GM21515 (cell line): ENCODE results near the gene OR52E5.

ENCODE experiments used
- ATAC-seq: cut with Tn5 transposase; IDR thresholded peaks from one replicate; pipeline ENCODE4 v1.9.1; 2021; ENCODE audit not compliant: unreplicated experiment

The OR52E5 gene

GRCh38 chr11:5892908-5893307 lies at the start of gene OR52E5:
TSS of gene OR52E5 (plus strand) at chr11:5893208. CDS start at chr11:5900777, 7,569 bp downstream.
- no peak for ATAC-seq

GRCh38 chr11:5846701-5847100 lies 46.3 kb upstream of the OR52E5 start:
- no peak for ATAC-seq

GRCh38 chr11:5847711-5848110 lies 45.3 kb upstream of the OR52E5 start:
- no peak for ATAC-seq

DNA sequence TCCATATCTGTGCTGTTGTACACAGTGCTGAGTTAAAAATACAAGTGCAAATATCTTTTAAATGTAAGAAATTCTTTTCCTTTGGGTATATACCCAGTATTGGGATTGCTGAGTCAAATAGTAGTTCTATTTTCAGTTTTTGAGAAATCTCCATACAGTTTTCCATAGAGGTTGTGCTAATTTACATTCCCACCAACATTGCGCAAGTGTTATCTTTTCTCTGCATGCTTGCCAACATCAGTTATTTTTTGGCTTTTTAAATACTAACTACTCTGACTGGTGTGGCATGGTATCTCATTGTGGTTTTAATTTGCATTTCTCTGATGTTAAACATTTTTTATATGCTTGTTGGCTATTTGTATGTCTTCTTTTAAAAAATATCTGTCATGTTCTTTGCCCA lies 42.0 kb upstream of the OR52E5 start:
- ATAC-seq = no peak

DNA sequence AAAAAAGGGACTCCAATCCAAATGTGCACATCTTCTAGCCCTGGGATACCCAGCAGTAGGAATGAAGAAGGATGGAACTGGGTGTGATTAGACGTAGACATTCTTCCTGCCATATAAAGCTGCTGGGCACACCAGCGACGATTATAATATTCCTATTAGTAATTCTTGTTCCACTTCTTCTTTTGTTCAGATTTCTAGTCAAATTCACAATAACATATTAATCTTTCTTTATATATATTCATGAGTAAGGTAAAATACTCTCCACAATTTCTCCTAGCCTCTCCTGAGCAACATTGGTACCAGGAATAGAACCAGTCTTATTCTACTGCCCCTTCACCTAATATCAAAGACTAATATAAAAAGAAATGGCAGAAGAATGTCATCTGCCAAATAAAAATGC lies 35.4 kb upstream of the OR52E5 start, which contains the start of gene OR52E8:
Gene OR52E8, minus strand, starts transcription at position 101 of the 400 bp plus-strand sequence. Its CDS starts 0 bp downstream, at position 101.
- no peak for ATAC-seq

DNA sequence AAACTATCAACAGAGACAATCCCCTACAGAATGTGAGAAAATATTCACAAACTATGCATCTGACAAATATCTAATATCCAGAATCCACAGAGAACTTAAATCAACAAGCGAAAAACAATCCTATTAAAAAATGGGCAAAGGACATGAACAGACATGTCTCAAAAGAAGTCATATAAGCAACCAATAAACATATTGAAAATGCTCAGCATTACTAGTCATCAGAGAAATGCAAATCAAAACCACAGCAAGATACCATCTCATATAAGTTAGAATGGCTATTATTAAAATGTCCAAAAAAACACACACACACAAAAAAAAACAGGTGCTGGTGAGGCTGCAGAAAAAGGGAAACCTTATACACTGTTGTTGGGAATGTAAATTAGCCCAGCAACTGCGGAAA lies 27.2 kb upstream of the OR52E5 start:
- ATAC-seq = no peak

DNA sequence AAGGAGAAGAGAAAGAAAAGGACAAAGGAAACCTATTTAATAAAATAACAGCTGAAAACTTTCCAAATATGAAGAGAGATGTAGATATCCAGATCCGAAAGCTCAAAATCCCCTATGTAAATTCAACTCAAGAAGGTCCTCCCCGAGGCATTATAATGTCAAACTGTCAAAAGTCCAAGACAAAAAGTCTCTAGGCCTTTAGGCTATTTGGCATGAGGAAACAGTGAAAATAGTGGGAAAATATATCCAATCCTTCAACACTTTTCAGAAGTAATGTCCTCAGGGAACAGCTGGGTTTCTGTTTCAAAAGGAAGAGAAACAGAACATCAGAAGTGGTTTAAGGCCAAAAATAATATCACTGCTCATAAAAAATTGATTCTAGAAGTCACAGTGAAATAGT lies 14.4 kb upstream of the OR52E5 start:
- no peak for ATAC-seq

GRCh38 chr11:5880329-5880728 lies 12.7 kb upstream of the OR52E5 start, which contains the start of gene OR52E4:
TSS of gene OR52E4 (plus strand) at chr11:5880629. CDS start at chr11:5884293, 3,664 bp downstream.
- no peak for ATAC-seq

DNA sequence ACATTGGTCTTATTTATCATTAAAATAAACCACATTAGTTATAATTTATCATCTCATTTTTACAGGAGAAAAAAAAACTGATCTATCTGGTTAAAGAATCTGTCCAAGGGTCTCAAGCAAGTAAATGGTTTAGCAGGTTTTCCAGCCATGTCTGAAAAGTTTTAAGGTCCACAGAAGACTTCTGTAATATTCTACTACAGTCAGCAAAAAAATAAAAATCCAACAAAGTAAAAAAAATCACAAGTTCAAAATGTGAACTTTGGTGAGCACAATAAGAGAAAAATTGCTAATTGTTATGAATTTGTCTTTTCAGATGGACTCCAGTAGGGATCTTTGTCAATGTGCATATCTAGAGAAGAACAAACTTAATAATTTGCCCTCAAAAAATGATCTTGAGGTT lies 11.3 kb upstream of the OR52E5 start:
- no peak for ATAC-seq

GRCh38 chr11:5887172-5887571 lies 5.8 kb upstream of the OR52E5 start:
- ATAC-seq = no peak

DNA sequence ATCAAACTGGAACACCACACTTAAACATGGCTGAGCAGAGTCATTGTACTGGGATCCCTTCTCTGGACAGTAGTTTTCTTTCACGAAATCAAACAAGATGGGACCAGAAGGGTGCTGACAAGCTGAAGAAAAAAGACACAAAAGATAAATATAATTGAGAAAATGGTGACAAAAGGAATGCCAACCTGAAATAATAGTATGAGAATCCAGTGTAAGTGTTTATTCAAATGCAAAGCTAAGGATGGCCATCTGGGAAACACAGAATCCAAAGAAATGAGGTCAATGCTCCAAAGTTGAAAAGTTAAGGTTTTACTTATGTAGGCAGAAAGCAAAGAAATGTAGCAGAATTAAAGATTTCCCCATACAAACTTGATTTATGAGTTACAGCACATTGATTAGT lies 5.3 kb upstream of the OR52E5 start:
- no peak for ATAC-seq

GRCh38 chr11:5891216-5891800 lies 1.7 kb upstream of the OR52E5 start:
- ATAC-seq = no peak

DNA sequence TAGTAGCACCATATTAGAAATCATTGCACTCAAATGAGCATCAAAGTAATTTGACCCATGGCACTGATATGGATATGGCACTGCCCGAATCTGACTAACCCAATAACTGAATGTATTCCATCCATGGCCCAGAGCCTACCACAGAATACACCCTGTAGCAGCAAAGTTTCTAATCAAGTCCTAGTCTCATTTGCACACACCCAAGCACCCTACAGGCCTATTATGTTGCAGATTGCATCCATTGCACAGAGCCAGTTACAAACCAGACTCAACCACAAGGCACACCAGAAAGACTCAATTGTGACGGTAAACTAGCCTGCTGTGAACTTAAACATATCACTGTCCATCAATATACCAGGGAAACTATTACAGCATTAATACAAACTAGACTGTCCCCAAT lies 6.5 kb downstream of the OR52E5 start:
- ATAC-seq = no peak

DNA sequence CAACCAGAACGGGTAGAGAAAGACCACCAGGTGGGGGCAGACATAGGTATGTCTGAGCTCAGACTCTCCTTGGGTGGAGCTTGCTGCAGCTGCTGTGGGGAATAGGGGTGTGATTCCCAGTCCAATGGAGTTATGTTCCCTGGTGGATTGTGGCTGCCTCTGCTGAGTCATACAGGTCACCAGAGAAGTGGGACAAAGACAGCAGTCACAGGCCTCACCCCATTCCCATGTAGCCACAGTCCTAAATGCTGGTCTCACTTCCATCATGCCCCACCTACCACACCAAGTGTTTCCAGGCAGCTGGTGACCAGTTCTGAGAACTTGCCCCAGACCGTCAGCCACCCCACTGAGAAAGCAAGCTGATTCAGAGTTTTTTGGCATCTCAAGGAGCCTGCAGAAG lies 17.5 kb downstream of the OR52E5 start:
- ATAC-seq = no peak

DNA sequence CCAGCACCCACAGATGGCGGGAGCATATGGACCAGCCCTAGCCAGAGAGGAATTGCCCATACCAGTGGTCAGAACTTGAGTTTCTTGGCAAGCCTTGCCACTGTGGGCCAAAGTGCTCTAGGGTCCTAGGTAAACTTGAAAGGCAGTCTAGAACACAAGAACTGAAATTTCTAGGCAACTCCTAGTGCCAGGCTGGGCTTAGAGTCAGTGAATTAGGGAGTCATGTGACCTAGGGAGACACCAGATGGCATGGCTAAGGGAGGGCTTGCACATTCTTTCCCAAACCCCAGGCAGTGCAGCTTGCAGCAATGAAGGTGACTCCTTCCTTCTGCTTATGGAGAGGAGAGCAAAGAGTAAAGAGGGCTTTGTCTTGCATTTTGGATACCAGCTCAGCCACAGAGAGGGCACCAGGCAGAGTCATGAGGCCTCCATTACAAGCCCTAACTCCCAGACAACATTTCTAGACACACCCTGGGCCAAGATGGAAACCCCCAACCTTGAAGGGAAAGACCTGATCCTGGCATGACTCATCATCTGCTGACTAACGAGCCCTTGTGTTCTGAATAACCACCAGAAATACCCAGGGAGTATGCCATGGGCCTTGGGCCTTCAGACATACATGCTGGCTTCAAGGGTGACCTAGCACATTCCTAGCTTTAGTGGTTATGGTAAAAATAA lies 29.9 kb downstream of the OR52E5 start:
- ATAC-seq = no peak

DNA sequence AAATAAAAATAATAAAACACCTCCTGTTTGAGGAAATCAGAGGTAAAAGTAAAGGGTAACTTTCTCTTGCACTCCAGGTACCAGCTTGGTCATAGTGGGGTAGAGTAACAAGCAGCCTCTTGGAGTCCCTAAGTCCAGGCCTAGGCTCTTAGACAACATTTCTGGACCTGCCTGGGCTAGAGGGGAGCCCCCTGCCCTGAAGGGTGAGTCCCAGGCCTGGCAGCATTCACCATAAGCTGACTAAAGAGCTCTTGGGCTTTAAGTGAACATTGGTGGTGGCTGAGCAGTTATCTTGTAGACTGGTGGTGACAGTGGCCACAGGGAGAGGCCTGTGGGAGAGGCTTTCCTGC lies 30.4 kb downstream of the OR52E5 start:
- ATAC-seq = no peak

- no peak for ATAC-seq
Measured at GRCh38 chr11:5923794-5924193, 30.8 kb downstream of the OR52E5 start.

DNA sequence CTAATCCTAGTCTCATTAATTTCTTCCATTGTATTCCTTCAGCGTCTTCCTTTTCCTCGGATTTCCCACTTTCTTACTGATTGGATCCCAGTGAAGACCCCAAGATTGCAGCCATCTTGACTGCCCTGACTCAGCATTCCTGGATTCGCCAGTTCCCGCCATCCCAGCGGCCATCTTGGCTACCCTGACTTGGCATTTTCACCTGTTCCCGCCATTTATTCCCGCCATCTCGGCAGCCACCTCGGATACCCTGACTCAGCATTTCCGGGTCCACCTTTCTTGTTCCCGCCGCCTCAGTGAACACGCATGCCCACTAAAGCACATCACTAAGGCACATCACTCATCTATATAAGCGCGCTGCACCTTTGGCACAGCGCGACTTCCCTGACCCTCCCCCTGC lies 35.3 kb downstream of the OR52E5 start:
- ATAC-seq = no peak

- no peak for ATAC-seq
Measured at GRCh38 chr11:5928811-5929210, 35.8 kb downstream of the OR52E5 start.

DNA sequence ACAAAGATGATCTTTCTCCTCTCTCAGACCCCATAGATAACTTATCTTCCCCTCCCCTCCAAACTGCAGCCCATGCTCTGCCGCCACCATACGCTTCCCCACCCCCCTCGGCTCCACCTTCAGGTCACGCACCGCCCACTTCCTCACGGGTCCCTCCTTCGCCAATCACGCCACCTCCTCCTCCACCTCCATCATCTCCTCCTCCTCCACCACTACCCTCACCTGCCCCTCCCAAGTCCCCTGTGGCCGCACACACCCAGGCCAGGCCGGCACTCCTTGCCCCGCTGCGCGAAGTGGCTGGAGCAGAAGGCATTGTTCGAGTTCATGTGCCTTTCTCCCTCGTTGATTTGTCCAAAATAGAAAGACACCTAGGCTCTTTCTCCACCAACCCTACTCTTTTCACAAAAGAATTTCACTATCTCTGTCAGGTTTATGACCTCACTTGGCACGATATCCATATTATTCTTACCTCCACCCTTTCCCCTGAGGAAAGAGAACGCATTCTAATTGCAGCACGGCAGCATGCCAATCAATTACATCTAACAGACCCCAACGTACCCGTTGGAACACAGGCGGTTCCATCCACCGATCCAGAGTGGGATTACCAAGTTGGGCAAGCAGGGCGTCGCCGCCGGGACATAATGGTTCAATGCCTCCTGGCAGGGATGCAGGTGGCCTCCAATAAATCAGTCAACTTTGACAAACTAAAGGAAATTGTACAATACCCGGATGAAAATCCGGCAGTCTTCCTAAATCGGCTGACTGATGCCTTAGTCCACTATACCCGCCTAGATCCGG lies 36.8 kb downstream of the OR52E5 start:
- no peak for ATAC-seq

DNA sequence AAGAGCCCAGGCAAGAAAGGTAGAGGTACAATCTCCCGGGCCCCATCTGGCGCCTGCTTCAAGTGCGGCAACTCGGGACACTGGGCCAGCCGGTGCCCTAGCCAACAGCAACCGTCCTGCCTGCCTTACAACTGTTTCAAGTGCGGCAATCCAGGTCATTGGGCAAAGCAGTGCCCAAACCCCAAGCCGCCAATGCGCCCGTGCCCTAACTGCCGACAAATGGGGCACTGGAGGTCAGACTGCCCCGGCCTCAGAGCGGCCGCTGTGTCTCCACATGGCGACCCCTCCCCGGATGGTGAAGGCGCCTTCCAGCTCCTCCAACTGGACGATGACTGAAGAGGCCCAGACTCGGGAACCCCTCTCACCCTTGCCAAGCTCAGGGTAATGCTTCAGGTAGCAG lies 37.6 kb downstream of the OR52E5 start:
- ATAC-seq = no peak

DNA sequence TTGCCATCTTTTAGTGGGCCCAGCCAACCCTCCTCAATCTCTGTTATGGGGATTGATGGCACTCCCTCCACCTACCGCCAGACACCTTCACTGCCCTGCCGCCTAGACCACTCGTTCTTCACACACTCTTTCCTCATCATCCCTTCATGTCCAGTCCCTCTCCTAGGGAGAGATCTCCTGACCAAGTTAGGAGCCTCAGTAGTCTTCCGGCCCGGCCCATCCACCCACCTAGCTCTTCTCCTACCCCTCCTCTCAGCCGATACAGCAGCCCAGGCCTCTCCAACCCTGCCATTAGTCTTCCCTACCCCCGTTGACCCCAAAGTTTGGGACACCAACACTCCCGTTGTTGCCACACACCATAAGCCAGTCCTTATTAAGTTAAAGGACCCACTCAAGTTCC lies 38.1 kb downstream of the OR52E5 start:
- no peak for ATAC-seq
